Epithelial cell of prostate (primary cell): ENCODE data around the gene TTBK1.
"Not testable (repeated sequence)": the region's sequence is repeated elsewhere in the genome, so short reads cannot be mapped to it uniquely, and the experiment has no call there.

ENCODE experiments used
- DNase-seq: peaks from one replicate; pipeline ENCODE4 v3.0.0-alpha.2; 2011; ENCODE audit warnings: low read depth, low spot score
- H3K27ac ChIP-seq: fragments of 450-650 bp; 2 replicates; pipeline ENCODE4 v1.5.1; 2017; ENCODE audit warnings: mild to moderate bottlenecking

Gene TTBK1

DNA sequence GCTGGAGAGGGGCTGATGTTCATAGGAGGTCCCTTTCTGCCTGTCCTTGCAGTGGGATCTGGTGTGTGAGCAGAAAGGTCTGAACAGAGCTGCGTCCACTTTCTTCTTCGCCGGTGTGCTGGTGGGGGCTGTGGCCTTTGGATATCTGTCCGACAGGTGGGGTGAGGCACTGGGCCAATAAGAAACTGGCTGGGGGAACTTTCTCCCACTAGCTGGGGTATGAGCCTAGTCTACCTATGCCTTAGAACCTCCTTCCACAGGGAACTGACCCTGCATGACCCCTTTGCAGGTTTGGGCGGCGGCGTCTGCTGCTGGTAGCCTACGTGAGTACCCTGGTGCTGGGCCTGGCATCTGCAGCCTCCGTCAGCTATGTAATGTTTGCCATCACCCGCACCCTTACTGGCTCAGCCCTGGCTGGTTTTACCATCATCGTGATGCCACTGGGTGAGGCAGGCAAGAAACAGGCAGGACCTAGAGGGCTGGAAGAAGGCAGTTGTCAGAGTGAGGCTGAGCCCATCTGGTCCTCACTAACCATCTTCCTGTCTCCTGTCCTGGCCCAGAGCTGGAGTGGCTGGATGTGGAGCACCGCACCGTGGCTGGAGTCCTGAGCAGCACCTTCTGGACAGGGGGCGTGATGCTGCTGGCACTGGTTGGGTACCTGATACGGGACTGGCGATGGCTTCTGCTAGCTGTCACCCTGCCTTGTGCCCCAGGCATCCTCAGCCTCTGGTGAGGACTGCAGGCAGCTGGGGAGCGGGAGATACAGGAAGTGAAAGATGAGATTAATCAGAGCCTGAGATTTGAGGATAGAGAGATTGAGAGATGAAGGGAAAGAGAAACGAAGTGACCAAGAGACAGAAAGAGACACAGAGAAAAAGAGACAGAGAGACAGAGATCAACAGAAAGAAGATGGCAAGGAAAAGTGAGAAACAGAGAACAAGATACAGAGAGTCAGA, 56.3 kb downstream of the TTBK1 start:
- no peak overlapping the region for H3K27ac ChIP-seq
- no peak for DNase-seq

DNA sequence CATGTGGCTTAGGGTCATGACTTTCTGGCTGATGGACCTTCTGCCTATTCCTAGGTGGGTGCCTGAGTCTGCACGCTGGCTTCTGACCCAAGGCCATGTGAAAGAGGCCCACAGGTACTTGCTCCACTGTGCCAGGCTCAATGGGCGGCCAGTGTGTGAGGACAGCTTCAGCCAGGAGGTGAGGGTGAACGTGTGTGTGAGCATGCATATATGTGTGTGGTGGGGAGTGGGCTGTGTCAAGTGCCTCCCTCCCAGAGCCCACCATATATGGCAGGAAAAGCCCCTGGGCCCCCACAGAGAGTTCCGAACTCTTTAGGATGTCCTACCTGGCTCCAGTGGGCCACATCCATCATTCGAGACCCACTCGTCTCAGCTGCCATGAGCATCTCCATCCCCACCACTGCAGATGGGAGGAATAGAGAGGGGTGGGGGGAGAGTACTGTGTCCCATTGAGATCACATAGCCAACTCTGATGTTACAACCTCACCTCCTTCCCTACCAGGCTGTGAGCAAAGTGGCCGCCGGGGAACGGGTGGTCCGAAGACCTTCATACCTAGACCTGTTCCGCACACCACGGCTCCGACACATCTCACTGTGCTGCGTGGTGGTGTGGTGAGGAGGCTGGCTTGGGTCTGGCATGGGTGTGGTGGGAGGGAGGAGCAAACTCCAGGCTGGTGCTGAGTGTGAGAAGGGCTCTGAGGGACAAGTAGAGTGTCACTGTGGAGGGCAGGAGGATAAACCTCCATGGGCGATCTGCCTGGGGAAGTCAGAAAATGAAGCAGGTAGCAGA, 58.0 kb downstream of the TTBK1 start:
- DNase-seq, result no peak
- no peak overlapping the region for H3K27ac ChIP-seq

DNA sequence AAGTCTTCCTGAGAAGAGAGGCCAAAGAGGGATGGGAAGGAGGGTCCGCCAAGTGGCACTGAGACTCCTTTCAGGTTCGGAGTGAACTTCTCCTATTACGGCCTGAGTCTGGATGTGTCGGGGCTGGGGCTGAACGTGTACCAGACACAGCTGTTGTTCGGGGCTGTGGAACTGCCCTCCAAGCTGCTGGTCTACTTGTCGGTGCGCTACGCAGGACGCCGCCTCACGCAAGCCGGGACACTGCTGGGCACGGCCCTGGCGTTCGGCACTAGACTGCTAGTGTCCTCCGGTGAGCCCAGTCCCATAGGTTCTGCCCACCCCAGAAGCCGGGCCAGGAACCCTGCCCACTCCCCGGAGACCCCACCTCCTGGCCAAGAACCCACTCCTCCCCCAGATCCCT, 58.8 kb downstream of the TTBK1 start:
- no peak overlapping the region for H3K27ac ChIP-seq
- no peak for DNase-seq

DNA sequence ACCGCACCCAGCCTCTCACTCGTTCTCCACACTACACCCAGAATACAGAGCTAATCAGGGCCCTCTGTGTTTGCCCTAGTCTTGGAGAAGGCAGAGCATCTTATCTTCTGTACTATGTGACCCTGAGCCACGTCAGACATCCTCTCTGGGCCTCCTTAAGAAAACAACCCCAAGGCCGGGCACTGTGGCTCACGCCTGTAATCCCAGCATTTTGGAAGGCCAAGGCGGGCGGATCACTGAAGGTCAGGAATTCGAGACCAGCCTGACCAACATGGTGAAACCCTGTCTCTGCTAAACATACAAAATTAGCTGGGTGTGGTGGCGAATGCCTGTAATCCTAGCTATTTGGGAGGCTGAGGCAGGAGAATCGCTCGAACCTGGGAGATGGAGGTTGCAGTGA, 59.7 kb downstream of the TTBK1 start:
- H3K27ac ChIP-seq, DNase-seq: not testable (repeated sequence)

DNA sequence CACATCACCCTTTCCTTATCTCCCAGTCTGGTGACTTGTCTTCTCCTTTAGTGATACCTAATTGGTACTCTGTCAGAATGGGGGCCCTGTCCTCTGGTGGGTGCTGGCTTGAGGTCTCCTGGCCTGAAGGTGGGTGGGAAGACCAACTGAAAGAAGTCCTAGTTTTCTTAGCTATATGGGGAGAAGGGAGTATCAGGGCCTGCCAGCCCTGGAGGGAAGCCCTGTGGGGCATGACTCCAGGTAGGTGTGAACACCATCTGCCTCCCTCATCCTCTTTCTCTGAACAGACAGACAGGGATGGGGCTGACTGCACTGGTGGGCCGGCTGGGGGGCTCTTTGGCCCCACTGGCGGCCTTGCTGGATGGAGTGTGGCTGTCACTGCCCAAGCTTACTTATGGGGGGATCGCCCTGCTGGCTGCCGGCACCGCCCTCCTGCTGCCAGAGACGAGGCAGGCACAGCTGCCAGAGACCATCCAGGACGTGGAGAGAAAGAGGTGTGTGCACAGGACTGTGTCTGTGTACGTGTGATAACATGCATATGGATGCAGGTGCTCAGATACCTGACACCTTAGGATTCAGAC, 60.6 kb downstream of the TTBK1 start:
- H3K27ac ChIP-seq, result no peak overlapping the region
- no peak for DNase-seq

DNA sequence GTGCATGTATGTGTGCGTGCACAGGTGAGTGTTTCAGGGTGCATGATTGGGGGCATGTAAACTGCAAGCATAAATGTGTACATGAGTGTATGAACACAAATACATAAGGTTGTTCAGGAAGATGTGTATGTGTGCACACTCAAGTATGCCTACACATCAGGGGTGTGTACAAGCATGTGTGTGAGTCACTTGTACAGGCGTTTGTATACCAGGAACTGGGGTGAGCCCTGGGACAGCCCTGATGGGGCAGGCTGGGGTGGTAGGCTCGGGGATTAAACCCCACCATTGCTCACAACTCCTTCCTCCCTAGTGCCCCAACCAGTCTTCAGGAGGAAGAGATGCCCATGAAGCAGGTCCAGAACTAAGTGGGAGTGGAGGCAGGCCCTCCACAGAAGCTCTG, 61.1 kb downstream of the TTBK1 start:
- no peak for DNase-seq
- H3K27ac ChIP-seq, result no peak overlapping the region

DNA sequence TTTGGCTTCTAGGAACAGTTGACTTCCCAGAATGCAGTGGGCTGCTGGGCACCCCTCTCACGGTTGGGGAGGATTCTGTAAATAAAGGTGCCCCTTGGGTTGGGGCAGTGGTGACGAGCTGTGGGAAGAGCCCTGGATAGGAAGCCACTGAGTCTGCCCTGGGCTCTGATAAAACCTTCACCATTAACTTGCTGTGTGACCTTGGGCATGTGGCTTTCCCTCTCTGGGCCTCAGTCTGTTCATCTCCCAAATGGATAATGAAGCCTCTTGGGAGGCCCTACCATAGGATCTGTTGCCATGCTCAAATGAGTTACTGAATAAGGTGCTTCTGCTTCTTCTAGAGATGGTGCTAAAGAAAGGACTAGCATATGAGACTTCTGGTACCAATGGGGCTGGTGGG, 61.6 kb downstream of the TTBK1 start:
- H3K27ac ChIP-seq, result no peak overlapping the region
- no peak for DNase-seq

DNA sequence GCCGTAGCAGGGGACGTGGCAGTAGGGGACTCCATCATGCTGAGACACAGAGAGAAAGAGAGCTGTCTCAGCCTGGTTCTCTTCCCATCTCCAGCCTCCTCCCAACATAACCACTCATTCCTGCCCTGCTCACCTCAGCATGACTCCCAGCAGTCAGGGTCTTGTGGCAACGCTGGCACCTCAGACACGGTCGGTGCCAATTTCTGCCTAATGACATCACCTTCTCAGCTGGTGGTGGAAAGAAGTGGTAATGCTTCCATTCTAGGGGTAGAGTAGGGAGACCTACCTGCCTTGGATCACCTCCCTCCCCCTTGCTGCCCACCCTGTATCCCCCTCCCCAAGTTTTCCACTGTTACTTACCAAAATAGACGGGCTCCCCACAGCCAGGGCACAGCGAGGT, 62.8 kb downstream of the TTBK1 start:
- no peak overlapping the region for H3K27ac ChIP-seq
- DNase-seq, result no peak

DNA sequence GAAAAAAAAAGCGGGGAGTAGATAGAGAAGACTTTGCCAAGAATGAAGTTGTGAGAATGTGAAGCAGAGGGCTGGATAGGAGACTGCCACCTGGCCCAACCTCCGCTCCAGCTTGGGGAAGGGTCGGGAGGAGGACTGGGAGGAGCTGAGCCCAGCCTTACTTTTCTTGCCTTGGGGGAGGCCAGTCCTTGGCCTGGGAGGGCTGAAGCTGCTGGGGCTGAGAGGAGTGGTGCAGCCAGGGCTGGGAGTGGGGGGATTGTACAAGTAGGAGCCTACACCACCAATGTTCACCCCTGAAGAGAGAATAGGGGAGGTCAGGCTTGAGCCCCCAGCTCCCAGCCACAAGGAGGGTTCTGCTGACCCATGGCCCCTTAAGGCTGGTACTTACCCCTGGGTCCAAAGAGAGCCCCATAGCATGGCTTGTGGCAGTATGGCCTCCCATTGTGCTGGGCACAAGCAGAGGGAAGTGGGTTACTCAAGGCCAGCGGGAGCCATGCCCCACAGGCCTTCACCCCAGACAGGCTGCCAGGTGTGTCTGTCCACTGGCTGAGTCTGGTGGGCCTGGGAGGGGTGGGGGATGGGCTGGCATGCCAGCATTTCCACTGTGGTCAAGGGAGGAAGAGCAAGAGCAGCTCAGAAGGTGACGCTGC, 64.3 kb downstream of the TTBK1 start:
- no peak overlapping the region for H3K27ac ChIP-seq
- no peak for DNase-seq

DNA sequence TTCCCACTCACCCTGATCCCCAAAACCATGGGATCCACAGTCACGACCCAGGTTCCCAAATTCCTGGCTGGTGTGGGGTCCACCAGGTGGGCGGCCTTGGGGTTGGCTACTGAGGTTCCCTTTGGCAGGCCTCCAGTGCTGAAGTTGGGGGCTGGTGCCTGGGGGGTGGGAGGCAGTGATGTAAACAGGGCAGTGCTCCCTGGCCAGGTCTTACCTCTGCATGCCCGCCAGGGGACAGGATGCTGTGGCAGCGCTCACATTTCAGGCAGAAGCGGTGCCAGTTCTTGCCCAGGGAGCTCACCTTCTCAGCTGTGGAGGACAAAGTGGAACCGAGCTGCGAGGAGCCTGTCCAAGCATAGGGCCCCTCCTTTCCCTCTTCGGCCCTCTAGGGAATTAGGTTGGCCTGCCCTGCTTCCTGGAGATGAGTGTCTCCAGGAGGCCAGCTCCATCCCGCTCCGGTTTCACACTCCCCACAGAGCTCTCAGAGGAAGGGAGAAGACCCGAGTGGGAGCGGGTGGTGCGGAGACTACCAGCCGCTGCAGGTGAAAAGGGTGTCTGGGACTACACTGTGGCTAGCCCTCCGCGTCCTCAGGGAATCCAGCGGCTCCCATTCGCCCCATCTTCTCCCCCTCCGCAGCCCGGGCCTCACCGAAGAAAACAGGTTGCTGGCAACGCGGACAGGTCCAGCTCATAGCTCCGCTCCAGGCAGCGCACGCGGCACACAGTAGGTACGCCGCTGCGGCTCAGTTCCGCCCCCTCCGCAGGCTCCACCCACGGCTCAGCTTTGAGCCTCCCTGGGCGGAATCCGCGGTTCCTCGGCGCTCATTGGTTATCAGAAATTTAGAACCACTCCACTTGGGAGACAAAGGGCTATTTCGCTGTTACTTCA, 65.1 kb downstream of the TTBK1 start, which contains the start of gene CRIP3:
Gene CRIP3, minus strand, starts transcription at position 726 of the 889 bp plus-strand sequence. Its CDS starts 34 bp downstream, at position 692.
- H3K27ac ChIP-seq, result no peak within 1 kb of the TSS
- no peak for DNase-seq

DNA sequence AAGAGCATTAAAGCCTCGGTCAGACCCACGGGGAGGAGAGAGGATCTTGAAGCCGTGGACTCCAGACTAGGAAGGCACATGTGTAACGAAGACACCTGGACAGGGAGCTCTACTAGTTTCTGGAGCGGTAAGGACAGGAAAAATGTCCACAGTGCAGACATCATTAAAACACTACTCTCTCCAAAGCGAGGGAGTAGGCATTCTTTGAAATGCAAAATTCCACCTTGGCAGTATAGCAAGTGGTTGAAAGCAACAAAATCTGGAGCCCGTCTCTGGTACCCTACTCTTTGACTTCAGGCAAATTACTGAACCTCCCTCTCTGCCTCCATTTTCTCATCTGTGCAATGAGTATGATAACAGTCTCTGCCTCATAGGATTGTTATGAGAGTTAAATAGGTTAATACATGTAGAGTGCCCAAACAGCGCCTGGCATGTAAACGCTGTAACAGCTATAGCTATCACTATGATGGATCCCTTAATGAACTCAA, 65.8 kb downstream of the TTBK1 start:
- H3K27ac ChIP-seq, result no peak overlapping the region

DNA sequence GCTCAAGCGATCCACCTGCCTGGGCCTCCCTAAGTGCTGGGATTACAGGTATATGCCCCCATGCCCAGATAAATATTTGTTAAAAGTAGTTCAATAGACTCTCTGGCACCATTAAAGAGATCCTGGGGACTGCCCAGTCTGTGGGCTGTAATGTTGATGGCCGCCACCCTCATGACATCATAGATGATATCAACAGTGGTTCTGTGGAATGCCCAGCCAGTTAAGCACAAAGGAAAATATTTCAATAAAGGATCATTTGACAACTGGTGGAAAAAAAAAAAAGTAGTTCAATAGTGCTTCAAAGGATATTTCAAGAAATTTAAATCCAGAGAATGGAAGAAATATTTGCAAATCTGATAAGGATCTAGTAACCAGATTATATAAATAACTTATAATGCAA, 66.9 kb downstream of the TTBK1 start:
- no peak overlapping the region for H3K27ac ChIP-seq
- DNase-seq, result no peak

More for the DNA sequence above, 65.8 kb downstream of the TTBK1 start:
- no peak for DNase-seq

DNA sequence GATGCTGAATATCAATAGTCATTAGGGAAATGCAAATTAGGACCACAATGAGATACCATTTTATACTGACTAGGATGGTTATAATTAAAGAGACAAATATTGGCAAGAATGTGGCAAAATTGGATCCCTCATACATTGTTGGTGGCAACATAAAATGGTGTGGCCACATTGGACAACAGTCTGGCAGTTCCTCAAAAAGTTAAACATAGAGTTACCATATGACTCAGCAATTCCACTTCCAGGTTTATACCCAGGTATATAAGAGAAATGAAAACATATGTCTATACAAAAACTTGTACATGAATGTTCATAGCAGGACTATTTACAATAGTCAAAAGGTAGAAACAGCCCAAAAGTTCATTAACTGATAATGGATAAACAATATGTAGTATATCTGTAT, 67.3 kb downstream of the TTBK1 start:
- H3K27ac ChIP-seq, result no peak overlapping the region
- DNase-seq, result no peak

DNA sequence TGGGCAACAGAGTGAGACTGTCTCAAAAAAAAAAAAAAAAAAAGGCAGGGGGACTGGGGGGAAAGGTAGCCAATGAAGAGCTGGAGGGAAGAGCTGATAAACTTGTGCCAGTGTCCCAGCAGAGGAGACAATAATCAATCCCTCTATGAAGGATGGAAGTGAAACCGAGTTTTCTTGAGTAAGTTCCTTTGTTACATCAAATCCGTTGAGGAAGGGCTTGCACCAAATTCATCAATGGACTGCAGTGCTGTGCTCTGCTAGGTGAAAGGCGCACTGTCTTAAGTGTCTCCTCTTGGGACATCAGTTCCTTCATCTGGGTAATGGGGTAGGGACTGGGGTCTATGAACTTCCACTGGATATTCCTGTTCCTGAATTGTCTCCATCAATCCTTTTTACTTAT, 68.4 kb downstream of the TTBK1 start:
- DNase-seq, result no peak
- no peak overlapping the region for H3K27ac ChIP-seq

DNA sequence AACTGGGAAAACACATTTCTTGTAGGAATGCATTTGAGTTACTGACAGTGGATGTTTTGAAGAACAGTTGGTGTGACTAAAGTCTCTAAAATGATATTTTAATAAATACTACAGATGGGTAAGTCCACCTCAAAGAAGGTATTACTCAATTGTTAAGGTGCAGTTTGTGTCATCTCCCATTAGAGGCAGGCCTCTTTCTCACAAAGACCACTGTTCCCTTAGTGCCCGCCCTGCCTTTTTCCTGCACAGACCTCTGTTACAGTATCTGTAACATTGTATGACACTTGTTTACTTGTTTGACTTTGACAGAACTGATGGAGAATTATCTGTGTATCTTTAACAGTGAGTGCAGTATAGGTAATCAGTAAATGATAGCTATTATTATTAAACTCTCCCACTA, 70.5 kb downstream of the TTBK1 start:
- H3K27ac ChIP-seq, result no peak overlapping the region
- no peak for DNase-seq

DNA sequence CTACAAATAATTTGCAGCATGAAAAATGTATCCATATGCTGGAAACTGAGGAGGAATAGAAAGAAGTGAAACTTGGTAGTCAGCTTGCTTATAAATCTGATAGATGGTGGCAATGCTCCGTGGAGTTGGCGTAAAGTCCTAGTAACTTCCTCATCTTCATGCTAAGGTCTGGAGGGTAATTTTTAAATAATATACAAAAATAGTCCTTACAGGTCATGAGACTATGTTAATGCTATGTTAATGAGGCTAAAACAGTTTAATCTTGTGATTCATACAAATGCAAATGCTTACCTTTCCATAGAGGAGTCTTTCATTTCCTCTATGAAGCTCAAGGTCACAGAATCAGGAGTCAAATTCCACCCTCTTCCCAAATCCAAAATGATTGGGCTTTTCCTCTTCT, 74.7 kb downstream of the TTBK1 start:
- H3K27ac ChIP-seq, result no peak overlapping the region
- no peak for DNase-seq

DNA sequence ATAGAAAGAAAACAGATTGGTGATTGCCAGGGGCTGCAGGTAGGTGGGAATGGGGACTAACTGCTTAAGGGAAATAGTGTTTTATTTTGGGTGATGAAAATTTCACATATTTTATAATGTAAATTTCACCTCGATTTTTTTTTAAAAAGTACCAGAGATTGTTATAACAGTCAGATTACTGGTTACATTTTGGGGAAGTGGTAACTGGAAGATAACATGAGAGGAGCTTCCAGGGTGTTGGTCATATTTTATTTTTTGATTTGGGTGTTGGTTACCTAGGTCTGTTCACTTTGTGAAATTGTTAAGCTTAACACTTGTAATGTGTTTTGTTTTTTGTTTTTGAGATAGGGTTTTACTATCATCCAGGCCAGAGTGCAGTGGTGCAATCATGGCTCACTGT, 82.6 kb downstream of the TTBK1 start:
- no peak for DNase-seq
- H3K27ac ChIP-seq, result no peak overlapping the region

DNA sequence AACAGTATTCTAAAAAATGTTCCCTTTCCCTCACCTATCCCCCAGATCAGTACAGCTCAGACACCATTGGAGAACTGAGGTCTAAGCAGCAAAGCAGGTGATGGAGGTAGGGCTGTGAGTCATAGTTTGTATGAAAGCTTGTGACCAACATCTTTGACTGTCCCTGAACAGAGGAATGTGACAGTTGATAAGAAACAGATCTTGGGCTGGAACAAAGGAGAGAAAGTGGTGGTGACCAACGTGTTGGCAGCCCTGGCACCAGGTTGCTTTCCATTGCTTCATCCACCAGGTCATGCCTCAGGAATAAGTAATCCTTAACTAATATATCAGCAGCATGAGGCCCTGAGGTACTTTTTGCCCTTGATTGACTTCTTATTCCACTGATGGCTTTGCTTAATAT, 85.2 kb downstream of the TTBK1 start:
- no peak overlapping the region for H3K27ac ChIP-seq

DNA sequence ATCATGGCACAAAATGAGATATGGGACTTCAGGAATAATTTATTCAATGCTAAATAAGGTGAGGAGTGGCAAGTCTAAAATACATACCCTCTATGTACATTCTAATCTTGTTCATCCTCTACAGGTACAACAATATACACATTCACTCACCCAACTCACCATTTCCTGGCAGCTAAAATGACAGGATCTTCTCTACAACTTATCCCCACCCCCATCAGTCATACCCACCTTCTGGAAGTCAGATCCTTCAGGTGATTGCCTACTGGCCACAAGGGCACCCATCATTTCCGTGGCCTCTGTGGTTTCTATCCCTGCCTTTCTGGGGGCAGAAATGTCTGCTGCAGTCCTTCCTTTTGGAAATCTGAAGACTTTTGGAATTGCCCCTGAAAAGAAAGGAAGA, 88.2 kb downstream of the TTBK1 start:
- DNase-seq, result no peak
- H3K27ac ChIP-seq, result no peak overlapping the region

More for the DNA sequence above, 85.2 kb downstream of the TTBK1 start:
- no peak for DNase-seq
